ELR (cell line): ENCODE results near the gene SCAMP5.

Experiments used
- DNase-seq: peaks from one replicate; pipeline ENCODE4 v3.0.0-alpha.2; 2015; ENCODE audit warnings: low read depth

SCAMP5 gene

GRCh38 chr15:74977599-74977998 is 17.8 kb upstream of the SCAMP5 start:
- DNase-seq, result peak; percentile 55

GRCh38 chr15:74978077-74978476 is 17.3 kb upstream of the SCAMP5 start:
- DNase-seq, result no peak

GRCh38 chr15:74978503-74978902 is 16.9 kb upstream of the SCAMP5 start:
- DNase-seq, result peak; percentile 50

GRCh38 chr15:74982183-74982582 is 13.2 kb upstream of the SCAMP5 start:
- DNase-seq, result no peak

DNA sequence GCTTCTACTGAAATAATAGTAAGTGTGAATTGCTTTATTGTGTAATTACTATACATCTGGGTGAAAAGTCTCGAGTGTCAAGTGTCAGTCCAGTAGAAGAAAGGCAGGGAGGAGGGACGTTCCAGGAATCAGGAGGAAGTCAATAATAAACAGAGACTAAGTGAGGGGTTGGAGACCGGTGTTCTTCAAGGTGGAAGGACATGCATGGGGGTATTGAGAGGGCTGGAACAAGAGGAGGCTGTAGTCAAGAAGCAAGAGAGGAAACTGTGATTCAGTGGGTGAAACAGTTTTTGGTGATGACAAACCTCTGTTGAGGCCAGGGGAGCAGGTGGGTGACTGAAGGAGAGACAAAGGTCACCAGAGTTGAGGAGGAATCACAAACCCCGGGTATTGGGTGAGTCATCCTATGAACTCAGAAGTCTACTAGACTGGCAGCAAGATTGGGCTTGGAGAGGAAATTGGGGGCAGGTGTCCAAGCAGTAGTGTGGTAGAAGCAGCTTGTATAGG is 11.6 kb upstream of the SCAMP5 start:
- peak; percentile 51 for DNase-seq

DNA sequence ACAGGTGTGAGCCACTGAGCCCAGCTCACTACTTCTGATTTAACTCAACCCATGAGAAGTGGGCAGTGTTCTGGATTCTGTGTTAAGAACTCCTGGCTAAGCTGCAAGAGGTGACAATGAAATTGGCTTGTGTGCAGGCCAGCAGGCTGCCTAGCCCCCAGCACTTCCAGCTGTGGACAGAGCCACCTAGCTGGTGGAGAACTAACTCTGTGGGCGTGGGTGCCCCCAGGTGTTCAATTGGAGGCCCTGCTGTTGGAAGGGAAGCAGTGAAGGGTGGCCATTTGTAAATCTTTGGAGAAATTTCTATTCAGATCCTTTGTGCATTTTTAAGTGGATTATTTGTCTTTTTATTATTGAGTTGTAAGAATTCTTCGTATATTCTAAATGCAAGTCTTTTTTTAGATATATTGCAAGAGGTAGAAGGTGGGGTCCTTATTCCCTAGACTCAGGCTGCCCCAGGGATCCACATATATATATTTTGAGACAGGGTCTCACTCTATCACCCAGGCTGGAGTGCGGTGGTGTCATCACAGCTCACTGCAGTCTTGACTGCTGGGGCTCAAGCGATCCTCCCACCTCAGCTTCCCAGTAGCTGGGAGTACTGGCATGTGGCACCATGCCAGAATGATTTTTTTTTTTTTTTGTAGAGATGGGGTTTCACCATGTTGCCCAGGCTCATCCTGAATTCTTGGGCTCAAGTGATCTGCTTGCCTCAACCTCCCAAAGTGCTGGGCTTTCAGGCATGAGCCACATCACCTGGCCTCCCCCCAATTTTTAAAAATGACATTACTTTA is 7.2 kb upstream of the SCAMP5 start:
- peak; percentile 65 for DNase-seq

- DNase-seq, result no peak
Measured at GRCh38 chr15:74989527-74989926, 5.8 kb upstream of the SCAMP5 start.

- no peak for DNase-seq
Measured at GRCh38 chr15:74992619-74993018, 2.7 kb upstream of the SCAMP5 start.

- no peak for DNase-seq
Measured at GRCh38 chr15:74994236-74994635, 1.1 kb upstream of the SCAMP5 start.

- DNase-seq, result no peak
Measured at GRCh38 chr15:74994685-74995084, 678 bp upstream of the SCAMP5 start.

- no peak for DNase-seq
Measured at GRCh38 chr15:74995779-74996765, 709 bp downstream of the SCAMP5 start.

DNA sequence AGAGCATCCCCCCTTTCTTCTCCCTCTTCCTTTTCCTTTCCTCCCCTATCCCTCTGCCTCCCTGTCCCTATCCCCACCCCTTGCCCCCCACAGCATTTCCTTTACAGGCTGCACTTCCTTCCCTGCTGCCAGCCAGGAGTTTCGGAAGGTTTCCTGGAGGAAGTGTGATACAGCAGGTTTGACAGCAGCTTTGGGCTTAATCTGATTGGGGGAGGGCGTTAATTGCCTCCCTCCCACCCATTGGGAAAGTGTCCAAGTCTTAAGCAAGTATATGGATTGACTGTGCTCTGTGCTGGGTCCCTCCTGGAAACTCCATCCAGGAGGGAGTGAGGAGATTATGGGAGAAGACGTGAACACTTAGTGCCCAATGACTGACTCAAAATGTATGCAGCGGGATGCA is 1.8 kb downstream of the SCAMP5 start:
- DNase-seq, result no peak

DNA sequence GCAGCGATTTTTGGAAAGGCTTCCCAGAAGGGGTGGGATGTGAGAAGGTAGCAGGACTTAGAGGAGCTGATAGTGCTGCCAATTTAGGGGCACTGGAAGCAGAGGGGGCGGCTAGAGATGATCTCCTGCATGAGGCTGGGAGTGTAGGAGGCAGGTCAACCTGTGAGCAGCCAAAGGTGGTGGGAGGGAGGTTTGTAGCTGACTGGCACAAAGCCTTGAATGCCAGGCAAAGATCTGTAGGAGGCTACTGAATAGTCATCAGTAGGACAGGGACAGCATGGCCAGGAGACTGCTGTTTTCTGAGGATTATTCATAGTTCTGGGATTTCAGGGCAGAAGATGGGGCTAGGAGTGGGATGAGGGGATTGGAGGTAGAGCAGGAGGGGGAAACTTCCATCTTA is 2.2 kb downstream of the SCAMP5 start:
- DNase-seq, result no peak

DNA sequence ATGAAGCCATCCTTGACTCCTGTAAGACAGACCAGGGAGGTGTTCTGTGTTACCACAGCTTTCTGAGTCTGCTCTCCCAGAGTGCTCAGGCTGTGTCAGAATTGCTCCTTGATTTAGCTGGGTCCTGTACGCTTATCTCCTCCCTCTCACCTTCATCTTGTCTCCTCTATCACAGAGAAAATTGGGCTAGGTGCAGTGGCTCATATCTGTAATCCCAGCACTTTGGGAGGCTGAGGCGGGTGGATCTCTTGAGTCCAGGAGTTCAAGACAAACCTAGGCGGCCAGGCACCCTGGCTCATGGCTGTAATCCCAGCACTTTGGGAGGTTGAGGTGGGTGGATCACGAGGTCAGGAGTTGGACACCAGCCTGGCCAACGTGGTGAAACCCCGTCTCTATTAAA is 5.9 kb downstream of the SCAMP5 start:
- DNase-seq, result no peak

GRCh38 chr15:75002398-75002797 is 7.0 kb downstream of the SCAMP5 start:
- no peak for DNase-seq

GRCh38 chr15:75007216-75007615 is 11.9 kb downstream of the SCAMP5 start:
- no peak for DNase-seq

DNA sequence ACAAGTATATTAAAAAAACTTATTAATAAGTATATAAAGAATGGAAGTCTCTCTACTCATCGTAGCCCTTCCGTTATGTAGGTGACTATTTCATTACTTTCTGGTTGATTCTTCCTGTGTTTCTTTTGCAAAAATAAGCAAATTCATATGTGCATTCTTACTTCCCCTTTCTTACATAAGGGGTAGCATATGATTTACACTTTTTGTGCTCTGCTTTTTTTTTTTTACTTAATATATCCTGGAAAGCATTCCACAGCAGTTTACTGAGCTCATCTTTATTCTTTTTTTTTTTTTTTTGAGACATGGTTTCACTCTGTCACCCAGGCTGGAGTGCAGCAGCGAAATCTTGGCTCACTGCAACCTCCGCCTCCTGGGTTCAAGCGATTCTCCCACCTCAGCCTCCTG is 12.9 kb downstream of the SCAMP5 start:
- DNase-seq, result no peak

GRCh38 chr15:75008629-75009326 is 13.4 kb downstream of the SCAMP5 start:
- no peak for DNase-seq

DNA sequence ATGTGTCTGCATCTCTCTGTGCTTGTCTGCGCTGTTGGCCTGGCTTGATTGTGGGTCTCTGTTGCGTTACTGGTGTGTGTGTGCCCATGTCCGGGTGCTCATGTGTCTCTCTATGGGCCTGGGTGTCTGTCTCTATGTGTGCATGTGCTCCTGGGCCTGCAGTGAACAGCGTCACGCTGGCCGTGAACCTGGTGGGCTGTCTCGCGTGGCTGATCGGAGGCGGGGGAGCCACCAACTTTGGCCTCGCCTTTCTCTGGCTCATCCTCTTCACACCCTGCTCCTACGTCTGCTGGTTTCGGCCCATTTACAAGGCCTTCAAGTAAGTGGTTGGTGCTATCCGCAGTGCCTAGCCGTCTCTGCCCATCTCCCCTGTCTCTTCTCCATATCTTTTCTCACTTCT is 21.1 kb downstream of the SCAMP5 start:
- DNase-seq, result no peak

DNA sequence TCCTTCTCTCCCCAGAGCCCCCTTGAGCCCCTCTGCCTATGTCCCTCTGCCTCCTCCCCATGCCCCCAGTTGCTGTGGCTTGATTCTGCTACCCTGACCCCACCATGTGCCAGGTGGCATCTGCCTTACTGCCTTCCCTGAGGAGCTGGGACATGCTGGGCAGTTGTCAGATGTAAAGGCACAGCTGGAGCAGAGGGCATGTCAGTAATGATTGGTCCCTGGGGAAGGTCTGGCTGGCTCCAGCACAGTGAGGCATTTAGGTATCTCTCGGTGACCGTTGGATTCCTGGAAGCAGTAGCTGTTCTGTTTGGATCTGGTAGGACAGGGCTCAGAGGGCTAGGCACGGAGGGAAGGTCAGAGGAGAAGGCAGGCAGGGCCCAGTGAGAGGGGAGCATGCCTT is 24.6 kb downstream of the SCAMP5 start:
- no peak for DNase-seq

GRCh38 chr15:75021341-75021740 is 26.0 kb downstream of the SCAMP5 start:
- no peak for DNase-seq

GRCh38 chr15:75022783-75023180 is 27.4 kb downstream of the SCAMP5 start:
- DNase-seq, result no peak
